Esophagus squamous epithelium (tissue), 5 donors: ENCODE measurements around the gene ISM2. TPM values are rescaled to one million over a fixed set of nuclear protein-coding genes. Genes with fewer than 3 reads are reported as not detected.
"Not testable (repeated sequence)": the region's sequence is repeated elsewhere in the genome, so short reads cannot be mapped to it uniquely, and the experiment has no call there.

Source experiments
- DNase-seq: peaks from one replicate; lab custom pipeline; 2025; lab: John Stamatoyannopoulos, UW
- H3K27ac ChIP-seq, 4 donors: fragments of 200-600 bp; sonication (generic); one replicate each; pipeline ENCODE4 v1.5.1; 2016 to 2019; ENCODE audit warnings: mild to moderate bottlenecking in 1 of 4
- H3K27me3 ChIP-seq, 4 donors: fragments of 200-600 bp; sonication (generic); 1 replicate in 3 of 4; 2 replicates in 1 of 4; pipeline versions ENCODE4 v1.5.1 to v1.6.0; 2017 to 2021; ENCODE audit warnings: antibody characterized with exemption in 1 of 4
- H3K36me3 ChIP-seq, 3 donors: fragments of 200-600 bp; sonication (generic); one replicate each; pipeline ENCODE4 v1.5.1; 2016 to 2019
- H3K4me1 ChIP-seq, 3 donors: fragments of 200-600 bp; sonication (generic); one replicate each; pipeline ENCODE4 v1.5.1; 2017 to 2019
- H3K4me3 ChIP-seq, 4 donors: fragments of 200-600 bp; sonication (generic); 1 replicate in 3 of 4; 2 replicates in 1 of 4; pipeline ENCODE4 v1.5.1; 2016 to 2019; ENCODE audit warnings: mild to moderate bottlenecking in 2 of 4, moderate library complexity in 1 of 4
- H3K9me3 ChIP-seq, 3 donors: fragments of 200-600 bp; sonication (generic); one replicate each; pipeline ENCODE4 v1.5.1; 2016 to 2019
- CTCF ChIP-seq, 6 experiments: fragments of 450-650 bp in 4 of 6; fragments of 200-600 bp in 2 of 6; sonication (generic) in 2 of 6; IDR thresholded peaks; one replicate each; pipeline ENCODE4 v1.5.1; 2016 to 2019; ENCODE audit warnings: antibody characterized with exemption in 6 of 6, mild to moderate bottlenecking in 4 of 6, moderate library complexity in 4 of 6
- POLR2A ChIP-seq, 4 donors: fragments of 450-650 bp; IDR thresholded peaks; one replicate each; pipeline ENCODE4 v1.6.1; 2017; ENCODE audit warnings: antibody characterized with exemption in 4 of 4, mild to moderate bottlenecking in 4 of 4, moderate library complexity in 3 of 4
- WGBS, 2 donors: methylation state at CpG; one replicate each; pipeline ENCODE4 v1.1.5; 2018; 5-methylcytosine and 5-hydroxymethylcytosine counted together
- intact Hi-C: fragments of 100-400 bp; cut with DNase I; formaldehyde crosslinking; loops from one replicate; pipeline ENCODE4 v1.15.0; 2022
- total RNA-seq, 4 donors: library from RNA; depleted of rRNA; stranded (reverse); fragments of >200 nt; gene quantifications; one replicate each; pipeline ENCODE4 v1.1.0, GENCODE V29; 2016
- donor health status: DM: yes; HTN: yes; CAD: no.

ISM2 gene
- total RNA-seq: 1 to 10 TPM in 2 of 4 donors, not detected in 2; 1.6 to 1.7 TPM

DNA sequence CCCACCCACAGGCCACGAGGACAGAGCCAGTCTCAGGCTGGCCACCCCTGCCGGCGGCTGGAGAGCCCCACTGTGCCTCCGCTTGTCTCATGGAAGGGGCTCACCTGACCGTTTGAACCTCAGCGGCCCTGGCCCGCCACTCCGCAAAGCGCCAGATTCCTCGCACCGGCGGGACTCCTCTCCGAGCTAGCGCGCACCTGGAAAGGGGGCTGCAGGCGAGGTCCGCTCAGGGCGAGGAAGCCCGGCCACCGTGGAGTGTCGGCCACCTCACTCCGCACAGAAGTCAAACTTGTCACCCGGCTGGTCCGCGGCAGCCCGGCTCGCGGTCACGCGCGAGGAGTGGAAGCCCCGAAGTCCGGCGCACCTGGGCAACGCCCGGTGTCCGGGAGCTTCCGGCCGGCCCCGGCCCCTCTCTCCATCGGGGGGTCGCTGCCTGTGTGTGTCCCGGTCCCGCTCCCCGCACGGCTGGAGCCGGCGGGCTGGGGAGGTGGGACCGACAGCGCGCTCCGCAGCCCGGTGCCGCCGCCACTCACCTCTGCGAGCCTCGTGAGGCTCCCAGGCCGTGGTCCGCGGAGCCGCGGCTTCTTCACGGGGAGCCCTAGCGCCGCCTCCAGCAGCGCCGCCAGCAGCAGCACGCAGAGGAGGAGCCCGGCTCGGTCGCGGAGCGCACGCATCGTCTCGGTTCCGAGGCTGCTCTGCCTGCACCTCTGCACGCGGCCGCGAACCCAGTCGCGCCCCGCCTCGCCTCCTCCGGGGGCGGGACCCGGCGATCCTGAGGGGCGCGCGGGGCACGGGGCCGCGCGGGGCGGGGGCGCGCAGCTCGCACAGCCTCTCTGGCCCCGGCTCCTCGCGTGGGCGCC lies at the start of gene ISM2:
Gene ISM2 (minus strand): TSS at position 697 of the 860 bp plus-strand sequence. CDS start 23 bp downstream, at position 674.
- no peak for TF ChIP-seq POLR2A (IDR thresholded peaks at IDR 0.05)
- TF ChIP-seq CTCF (IDR thresholded peaks at IDR 0.05): no peak
- Histone ChIP-seq H3K27me3 (peaks cover 0 to 42% (median 5%) of the 10 kb centered on the region in 4 donors), H3K4me3 (peak within 1 kb of the TSS; percentile 43 to 75 (median 55)), H3K9me3 (no peaks in the 10 kb centered on the region), H3K27ac (no peak within 1 kb of the TSS), H3K4me1 (peaks cover 6 to 21% (median 12%) of the 10 kb centered on the region in 3 donors), H3K36me3 (no peaks in the 10 kb centered on the region)
- intact Hi-C loops: no loop called here
- DNase-seq: no peak
- no CpG with 5 or more reads among the region's 104 CpGs for whole genome bisulfite sequencing, 2 donors

DNA sequence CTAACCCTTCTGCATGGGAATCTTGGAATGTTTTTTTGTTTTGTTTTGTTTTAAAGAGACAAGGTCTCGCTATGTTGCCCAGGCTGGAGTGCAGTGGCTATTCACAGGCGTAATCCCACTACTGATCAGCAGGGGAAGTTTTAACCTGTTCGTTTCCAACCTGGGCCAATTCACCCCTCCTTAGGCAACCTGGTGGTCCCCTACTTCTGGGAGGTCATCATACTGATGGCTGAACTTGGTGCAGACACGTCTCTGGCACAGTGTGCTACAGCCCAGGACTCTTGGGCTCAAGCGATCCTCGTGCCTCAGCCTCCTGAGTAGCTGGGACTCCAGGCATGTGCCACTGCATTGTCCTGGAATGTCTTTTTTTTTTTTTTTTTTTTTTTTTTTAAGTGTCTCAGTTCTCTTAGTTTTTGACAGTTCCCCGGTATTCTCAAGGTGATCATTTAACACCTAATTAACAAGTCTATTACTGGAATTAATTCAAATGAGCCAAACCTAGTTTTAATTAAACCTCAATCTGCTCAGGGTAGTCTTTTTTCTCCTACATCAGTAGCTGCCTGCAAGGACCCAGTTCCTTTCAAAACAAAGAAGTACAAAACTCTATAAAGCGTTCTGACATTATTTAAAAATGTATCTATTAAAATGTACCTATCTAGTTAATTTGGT lies 49.0 kb upstream of the ISM2 start:
- intact Hi-C loops: loop anchor here (10.0 kb wide), 1 partner anchor 83 kb away; no protein-coding TSS in a partner anchor
- peaks cover 0 to 94% (median 3%) of the 10 kb centered on the region in 3 donors for H3K36me3 ChIP-seq
- DNase-seq: no peak
- H3K27me3 ChIP-seq: no peaks in the 10 kb centered on the region
- H3K4me1 ChIP-seq: peaks cover 0 to 11% (median 8%) of the 10 kb centered on the region in 3 donors
- H3K9me3 ChIP-seq: no peaks in the 10 kb centered on the region
- WGBS, 2 donors: 80 to 86% methylated on average over 8 of the region's 8 CpGs
- H3K27ac ChIP-seq: no peak overlapping the region
- TF ChIP-seq CTCF (IDR thresholded peaks at IDR 0.05) (peak in 1 of 6 experiments; percentile 7), POLR2A (IDR thresholded peaks at IDR 0.05) (no peak)
- no peak overlapping the region for H3K4me3 ChIP-seq

- H3K27me3 ChIP-seq, H3K27ac ChIP-seq, H3K9me3 ChIP-seq, H3K4me3 ChIP-seq, DNase-seq: not testable (repeated sequence)
- peaks cover 0 to 17% (median 9%) of the 10 kb centered on the region in 3 donors for H3K4me1 ChIP-seq
- 97% methylated on average over 7 to 11 of the region's 11 CpGs for WGBS, 2 donors
- intact Hi-C loops: loop anchor here (10.0 kb wide), 1 partner anchor 80 kb away; no protein-coding TSS in a partner anchor
- peaks cover 0 to 97% (median 3%) of the 10 kb centered on the region in 3 donors for H3K36me3 ChIP-seq
These were observed 46.6 kb upstream of the ISM2 start for GRCh38 chr14:77545171-77545570.

- Histone ChIP-seq H3K27ac (no peak overlapping the region), H3K27me3 (no peaks in the 10 kb centered on the region), H3K9me3 (no peaks in the 10 kb centered on the region), H3K4me1 (peaks cover 0 to 17% (median 9%) of the 10 kb centered on the region in 3 donors), H3K4me3 (no peak overlapping the region), H3K36me3 (peaks cover 0 to 93% (median 3%) of the 10 kb centered on the region in 3 donors)
- WGBS, 2 donors: 82 to 92% methylated on average over 2 of the region's 2 CpGs
- intact Hi-C loops: loop anchor here (10.0 kb wide), 1 partner anchor 80 kb away; no protein-coding TSS in a partner anchor
- TF ChIP-seq POLR2A (IDR thresholded peaks at IDR 0.05): no peak
- TF ChIP-seq CTCF (IDR thresholded peaks at IDR 0.05): no peak
- DNase-seq: no peak
These were observed 46.0 kb upstream of the ISM2 start for GRCh38 chr14:77544571-77544970.

GRCh38 chr14:77543637-77544334 lies 45.2 kb upstream of the ISM2 start:
- peaks cover 0 to 17% (median 9%) of the 10 kb centered on the region in 3 donors for H3K4me1 ChIP-seq
- peaks cover 0 to 90% (median 3%) of the 10 kb centered on the region in 3 donors for H3K36me3 ChIP-seq
- TF ChIP-seq POLR2A (IDR thresholded peaks at IDR 0.05) (no peak), CTCF (IDR thresholded peaks at IDR 0.05) (no peak)
- 88% methylated on average over 3 of the region's 3 CpGs for WGBS, 2 donors
- H3K27ac ChIP-seq: peak overlapping the region in 3 of 4 donors; percentile 68 to 69 (median 69)
- no peak overlapping the region for H3K4me3 ChIP-seq
- DNase-seq: no peak
- no peaks in the 10 kb centered on the region for H3K27me3 ChIP-seq
- intact Hi-C loops: loop anchor here (10.0 kb wide), 1 partner anchor 79 kb away; no protein-coding TSS in a partner anchor
- H3K9me3 ChIP-seq: no peaks in the 10 kb centered on the region
